Measurements from ENCODE around the gene DYNC1LI2. TPM values are rescaled to one million over a fixed set of nuclear protein-coding genes. Genes with fewer than 3 reads are reported as not detected.
A peak's percentile ranks its signal among the peaks of the same experiment; 100 is the strongest.

The DYNC1LI2 gene
- total and polyA plus RNA-seq, 2 of the 8 experiments (the other 6 are each of a cell fraction or from before 2014, with no cell fraction given): 35.0 to 70.8 TPM

DNA sequence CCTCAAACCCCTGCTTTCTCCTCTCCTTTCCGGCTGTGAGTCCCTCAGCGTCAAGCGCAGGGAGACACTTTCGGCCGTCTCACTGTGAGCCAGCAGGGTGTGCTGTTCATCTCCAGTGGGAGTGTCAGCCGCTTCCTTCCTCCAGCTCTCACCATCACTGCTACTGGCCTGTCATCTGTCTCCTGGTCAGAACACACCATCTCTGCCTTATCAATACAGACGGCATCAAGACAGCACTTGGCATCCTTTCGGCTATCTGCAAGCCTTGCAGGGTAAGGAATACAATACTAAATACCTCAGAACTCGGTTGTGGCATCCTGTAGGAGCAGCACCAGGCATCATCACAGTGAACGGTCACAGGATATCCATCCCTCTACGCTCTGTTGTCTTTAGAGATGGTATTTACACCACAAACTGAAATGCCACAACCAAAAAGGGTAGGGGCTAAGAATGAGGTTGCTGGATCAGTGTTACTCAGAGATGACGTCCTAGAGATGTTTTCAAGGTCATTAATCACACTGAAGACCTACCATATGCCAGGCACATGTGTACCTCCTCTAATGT is 34.2 kb downstream of the DYNC1LI2 start (continued):
- TF ChIP-seq, protein P1, sequence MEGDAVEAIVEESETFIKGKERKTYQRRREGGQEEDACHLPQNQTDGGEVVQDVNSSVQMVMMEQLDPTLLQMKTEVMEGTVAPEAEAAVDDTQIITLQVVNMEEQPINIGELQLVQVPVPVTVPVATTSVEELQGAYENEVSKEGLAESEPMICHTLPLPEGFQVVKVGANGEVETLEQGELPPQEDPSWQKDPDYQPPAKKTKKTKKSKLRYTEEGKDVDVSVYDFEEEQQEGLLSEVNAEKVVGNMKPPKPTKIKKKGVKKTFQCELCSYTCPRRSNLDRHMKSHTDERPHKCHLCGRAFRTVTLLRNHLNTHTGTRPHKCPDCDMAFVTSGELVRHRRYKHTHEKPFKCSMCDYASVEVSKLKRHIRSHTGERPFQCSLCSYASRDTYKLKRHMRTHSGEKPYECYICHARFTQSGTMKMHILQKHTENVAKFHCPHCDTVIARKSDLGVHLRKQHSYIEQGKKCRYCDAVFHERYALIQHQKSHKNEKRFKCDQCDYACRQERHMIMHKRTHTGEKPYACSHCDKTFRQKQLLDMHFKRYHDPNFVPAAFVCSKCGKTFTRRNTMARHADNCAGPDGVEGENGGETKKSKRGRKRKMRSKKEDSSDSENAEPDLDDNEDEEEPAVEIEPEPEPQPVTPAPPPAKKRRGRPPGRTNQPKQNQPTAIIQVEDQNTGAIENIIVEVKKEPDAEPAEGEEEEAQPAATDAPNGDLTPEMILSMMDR (IDR thresholded peaks at IDR 0.05; ENCODE audit: control extremely low read depth in 1 of 3, insufficient read depth in 1 of 3, low read depth in 1 of 3, low read length in 3 of 3): peak; percentile 57 to 90 (median 88)
- no peak for TF ChIP-seq TEAD4 (IDR thresholded peaks at IDR 0.05; ENCODE audit: low read depth, low read length)
- no peak for TF ChIP-seq HDAC6 (IDR thresholded peaks at IDR 0.05; ENCODE audit: low read depth, low read length)
- no peak for TF ChIP-seq SP2 (IDR thresholded peaks at IDR 0.05; ENCODE audit: low read length)
- TF ChIP-seq KDM5A (IDR thresholded peaks at IDR 0.05; ENCODE audit: low read length): no peak
- TF ChIP-seq SIX5 (IDR thresholded peaks at IDR 0.05; ENCODE audit: low read depth, low read length): no peak
- TF ChIP-seq EP300 (IDR thresholded peaks at IDR 0.05; ENCODE audit: borderline replicate concordance in 1 of 2, low read depth in 2 of 2, low read length in 2 of 2): no peak
